GM18526 (cell line): ENCODE data around the gene TEX261.

ENCODE experiments used
- POLR2A ChIP-seq: IDR thresholded peaks from 3 replicates; pipeline ENCODE4 v1.6.1; 2011; ENCODE audit not compliant: insufficient read length; ENCODE audit errors: extremely low read depth

TEX261 gene

GRCh38 chr2:70965506-70965905 is 29.2 kb downstream of the TEX261 start:
- no peak for TF ChIP-seq POLR2A

- TF ChIP-seq POLR2A, result no peak
These were observed 29.9 kb downstream of the TEX261 start for GRCh38 chr2:70964596-70965386.

- no peak for TF ChIP-seq POLR2A
These were observed 30.5 kb downstream of the TEX261 start for GRCh38 chr2:70964133-70964532.

- TF ChIP-seq POLR2A, result no peak
These were observed 31.5 kb downstream of the TEX261 start for GRCh38 chr2:70962885-70963878.

GRCh38 chr2:70962211-70962884 is 32.3 kb downstream of the TEX261 start:
- no peak for TF ChIP-seq POLR2A

GRCh38 chr2:70961648-70961994 is 33.1 kb downstream of the TEX261 start:
- TF ChIP-seq POLR2A, result no peak

GRCh38 chr2:70960833-70961647 is 33.6 kb downstream of the TEX261 start:
- no peak for TF ChIP-seq POLR2A

- no peak for TF ChIP-seq POLR2A
These were observed 34.5 kb downstream of the TEX261 start for GRCh38 chr2:70959851-70960832.

- TF ChIP-seq POLR2A, result no peak
These were observed 35.4 kb downstream of the TEX261 start for GRCh38 chr2:70959271-70959761.

- TF ChIP-seq POLR2A, result no peak
These were observed 35.9 kb downstream of the TEX261 start for GRCh38 chr2:70958759-70959158.

GRCh38 chr2:70957798-70958197 is 36.9 kb downstream of the TEX261 start:
- TF ChIP-seq POLR2A, result no peak

- no peak for TF ChIP-seq POLR2A
These were observed 38.5 kb downstream of the TEX261 start for GRCh38 chr2:70956141-70956540.

- TF ChIP-seq POLR2A, result no peak
These were observed 39.8 kb downstream of the TEX261 start for GRCh38 chr2:70954886-70955285.
